Stomach smooth muscle (tissue), 2 donors: ENCODE results near the gene EVI5.
"Not testable (repeated sequence)": the region's sequence is repeated elsewhere in the genome, so short reads cannot be mapped to it uniquely, and the experiment has no call there.

Source experiments
- H3K27ac ChIP-seq: one replicate; pipeline ENCODE4 v1.7.0; 2013; ENCODE audit warnings: mild to moderate bottlenecking, low read length, inconsistent platforms
- H3K27me3 ChIP-seq, 2 donors: one replicate each; pipeline ENCODE4 v1.7.0; 2013; ENCODE audit warnings: low read length in 2 of 2; ENCODE audit not compliant: insufficient read depth in 2 of 2, control insufficient read depth in 1 of 2
- H3K36me3 ChIP-seq, 2 donors: one replicate each; pipeline ENCODE4 v1.7.0; 2013; ENCODE audit warnings: low read length in 2 of 2; ENCODE audit not compliant: control insufficient read depth in 2 of 2, insufficient read depth in 2 of 2
- H3K4me1 ChIP-seq: one replicate; pipeline ENCODE4 v1.7.0; 2013; ENCODE audit warnings: low read length; ENCODE audit not compliant: control insufficient read depth, insufficient read depth
- H3K4me3 ChIP-seq, 2 donors: one replicate each; pipeline ENCODE4 v1.7.0; 2013; ENCODE audit warnings: low read length in 2 of 2
- H3K9ac ChIP-seq, 2 donors: one replicate each; pipeline ENCODE4 v1.7.0; 2013; ENCODE audit warnings: low read length in 2 of 2, mild to moderate bottlenecking in 1 of 2
- H3K9me3 ChIP-seq, 2 donors: one replicate each; pipeline ENCODE4 v1.7.0; 2013; ENCODE audit warnings: low read length in 2 of 2; ENCODE audit not compliant: control insufficient read depth in 2 of 2
- donor health status: healthy.
- donor health status: Pancreatic carcinoma.

Gene EVI5

GRCh38 chr1:92638498-92638897 lies 146.4 kb downstream of the EVI5 start:
- Histone ChIP-seq H3K9me3 (peaks cover 0 to 3% of the 10 kb centered on the region in 2 donors), H3K4me1 (no peaks in the 10 kb centered on the region), H3K27me3 (no peaks in the 10 kb centered on the region), H3K27ac (no peak overlapping the region), H3K36me3 (peaks cover 0 to 6% of the 10 kb centered on the region in 2 donors), H3K9ac (no peak overlapping the region), H3K4me3 (no peak overlapping the region)

DNA sequence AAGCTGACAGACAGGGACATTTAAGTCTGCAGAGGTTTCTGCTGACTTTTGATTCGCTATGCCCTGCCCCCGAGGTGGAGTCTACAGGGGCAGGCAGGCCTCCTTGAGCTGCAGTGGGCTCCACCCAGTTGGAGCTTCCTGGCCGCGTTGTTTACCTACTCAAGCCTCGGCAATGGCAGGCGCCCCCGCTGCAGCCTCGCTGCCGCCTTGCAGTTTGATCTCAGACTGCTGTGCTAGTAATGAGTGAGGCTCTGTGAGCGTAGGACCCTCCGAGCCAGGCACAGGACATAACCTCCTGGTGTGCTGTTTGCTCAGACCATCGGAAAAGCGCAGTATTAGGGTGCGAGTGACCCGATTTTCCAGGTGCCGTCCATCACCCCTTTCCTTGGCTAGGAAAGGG lies 149.7 kb downstream of the EVI5 start:
- not testable (repeated sequence) for H3K4me3 ChIP-seq, H3K27me3 ChIP-seq, H3K9me3 ChIP-seq, H3K4me1 ChIP-seq, H3K9ac ChIP-seq, H3K36me3 ChIP-seq, H3K27ac ChIP-seq

DNA sequence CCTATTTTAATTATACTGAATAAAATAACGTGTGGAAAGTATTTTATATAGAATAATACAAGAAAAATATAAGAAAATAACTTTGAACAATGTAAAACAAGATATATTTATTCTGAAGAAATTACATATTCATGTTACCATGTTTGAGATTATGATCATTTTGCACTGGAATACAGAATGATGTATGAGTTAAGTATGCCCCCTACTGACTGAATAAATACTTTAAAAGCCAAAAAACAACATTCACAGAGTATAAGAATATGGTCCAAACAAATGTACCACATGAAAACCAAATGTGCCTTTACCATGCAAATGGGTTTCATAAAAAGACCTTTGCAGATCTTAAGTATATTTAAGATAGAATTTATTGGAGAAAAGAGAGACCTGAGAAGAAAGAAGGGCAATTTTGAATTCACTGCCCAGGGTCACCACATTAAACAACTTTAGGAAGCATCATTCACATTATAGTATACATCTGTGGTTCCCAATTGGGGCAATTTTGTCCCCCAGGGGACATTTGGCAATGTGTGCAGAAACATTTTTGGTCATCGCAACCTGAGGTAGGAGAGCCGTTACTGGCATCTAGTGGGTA lies 161.6 kb downstream of the EVI5 start:
- H3K36me3 ChIP-seq: peaks cover 0 to 2% of the 10 kb centered on the region in 2 donors
- H3K4me1 ChIP-seq: no peaks in the 10 kb centered on the region
- H3K9ac ChIP-seq: no peak overlapping the region
- no peaks in the 10 kb centered on the region for H3K27me3 ChIP-seq
- H3K9me3 ChIP-seq: no peaks in the 10 kb centered on the region
- no peak overlapping the region for H3K27ac ChIP-seq
- no peak overlapping the region for H3K4me3 ChIP-seq

GRCh38 chr1:92619466-92620189 lies 165.3 kb downstream of the EVI5 start:
- H3K4me3 ChIP-seq: no peak overlapping the region
- H3K36me3 ChIP-seq: peaks cover 0 to 5% of the 10 kb centered on the region in 2 donors
- H3K4me1 ChIP-seq: no peaks in the 10 kb centered on the region
- no peaks in the 10 kb centered on the region for H3K27me3 ChIP-seq
- no peaks in the 10 kb centered on the region for H3K9me3 ChIP-seq
- H3K9ac ChIP-seq: no peak overlapping the region
- no peak overlapping the region for H3K27ac ChIP-seq

DNA sequence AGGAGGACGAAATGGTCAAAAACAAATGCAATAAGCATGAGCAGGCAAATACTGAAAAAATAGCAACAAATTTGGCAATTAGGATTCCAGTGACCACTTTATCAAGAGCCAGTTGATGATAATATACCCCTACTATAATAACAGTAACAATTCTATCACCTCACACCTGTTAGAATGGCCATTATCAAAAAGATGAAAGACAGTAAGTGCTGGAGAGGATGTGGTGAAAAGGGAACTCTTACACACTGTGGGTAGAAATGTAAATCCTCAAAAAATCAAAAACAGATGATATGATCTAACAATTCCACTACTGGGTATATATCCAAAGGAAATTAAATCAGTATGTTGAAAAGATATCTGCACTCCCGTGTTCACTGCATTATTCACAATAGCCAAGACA lies 183.9 kb downstream of the EVI5 start:
- Histone ChIP-seq H3K9me3 (no peaks in the 10 kb centered on the region), H3K36me3 (peaks cover 0 to 4% of the 10 kb centered on the region in 2 donors), H3K27me3 (no peaks in the 10 kb centered on the region), H3K9ac (no peak overlapping the region), H3K4me3 (no peak overlapping the region), H3K4me1 (no peaks in the 10 kb centered on the region), H3K27ac (no peak overlapping the region)

GRCh38 chr1:92599184-92599583 lies 185.7 kb downstream of the EVI5 start:
- Histone ChIP-seq H3K4me3 (no peak overlapping the region), H3K36me3 (no peaks in the 10 kb centered on the region), H3K4me1 (no peaks in the 10 kb centered on the region), H3K9me3 (no peaks in the 10 kb centered on the region), H3K9ac (no peak overlapping the region), H3K27me3 (no peaks in the 10 kb centered on the region), H3K27ac (no peak overlapping the region)

- not testable (repeated sequence) for H3K9ac ChIP-seq, H3K9me3 ChIP-seq, H3K4me3 ChIP-seq, H3K27me3 ChIP-seq, H3K4me1 ChIP-seq, H3K36me3 ChIP-seq, H3K27ac ChIP-seq
These were observed 195.5 kb downstream of the EVI5 start for GRCh38 chr1:92589361-92589760.

DNA sequence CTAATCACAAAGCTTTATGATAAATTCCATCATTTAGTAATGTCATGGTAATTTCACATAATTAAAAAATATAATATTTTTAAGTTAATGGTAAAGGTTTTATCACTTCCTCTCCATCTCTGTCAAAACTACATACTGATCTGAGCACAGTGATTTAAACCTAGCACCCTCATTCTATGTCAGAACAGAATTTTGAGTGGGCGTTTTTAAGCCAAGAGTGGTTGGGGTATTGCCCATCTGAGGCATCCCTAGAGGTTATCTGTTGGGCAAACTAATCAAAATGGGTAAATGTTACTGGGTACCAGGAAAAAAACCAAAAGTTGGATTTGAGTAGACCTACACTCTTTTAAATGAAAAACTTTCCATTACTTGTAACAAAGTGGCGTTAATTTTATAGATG lies 197.5 kb downstream of the EVI5 start:
- H3K27me3 ChIP-seq: no peaks in the 10 kb centered on the region
- H3K4me3 ChIP-seq: no peak overlapping the region
- no peak overlapping the region for H3K27ac ChIP-seq
- H3K9me3 ChIP-seq: no peaks in the 10 kb centered on the region
- H3K36me3 ChIP-seq: no peaks in the 10 kb centered on the region
- H3K4me1 ChIP-seq: no peaks in the 10 kb centered on the region
- H3K9ac ChIP-seq: no peak overlapping the region

- no peaks in the 10 kb centered on the region for H3K4me1 ChIP-seq
- H3K4me3 ChIP-seq: no peak overlapping the region
- no peak overlapping the region for H3K9ac ChIP-seq
- no peak overlapping the region for H3K27ac ChIP-seq
- H3K9me3 ChIP-seq: no peaks in the 10 kb centered on the region
- H3K36me3 ChIP-seq: no peaks in the 10 kb centered on the region
- H3K27me3 ChIP-seq: no peaks in the 10 kb centered on the region
These were observed 199.1 kb downstream of the EVI5 start for GRCh38 chr1:92585831-92586230.

DNA sequence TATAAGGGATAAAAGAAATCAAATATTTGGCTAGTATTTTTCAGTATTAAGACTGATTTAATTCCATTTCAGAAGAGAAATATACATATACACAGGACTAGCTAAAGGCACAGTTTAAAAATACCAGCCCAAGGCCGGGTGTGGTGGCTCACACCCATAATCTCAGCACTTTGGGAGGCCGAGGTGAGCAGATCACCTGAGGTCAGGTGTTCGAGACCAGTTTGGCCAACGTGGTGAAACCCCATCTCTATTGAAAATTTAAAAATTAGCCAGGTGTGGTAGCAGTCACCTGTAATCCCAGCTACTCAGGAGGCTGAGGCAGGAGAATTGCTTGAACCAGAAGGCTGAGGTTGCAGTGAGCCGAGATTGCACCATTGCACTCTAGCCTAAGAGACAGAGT lies 200.1 kb downstream of the EVI5 start:
- H3K27me3 ChIP-seq, H3K4me1 ChIP-seq, H3K4me3 ChIP-seq, H3K27ac ChIP-seq, H3K9me3 ChIP-seq, H3K9ac ChIP-seq, H3K36me3 ChIP-seq: not testable (repeated sequence)
